GM12878 (cell line): ENCODE data around the gene ZFPM1. TPM values are rescaled to one million over a fixed set of nuclear protein-coding genes. Genes with fewer than 3 reads are reported as not detected.

Source experiments
- ATAC-seq: fragments of 200-7000 bp; cut with Tn5 transposase; 3 replicates; pipeline ENCODE4 v1.9.1; 2020; ENCODE audit warnings: mild to moderate bottlenecking, moderate library complexity
- BruUV-seq: library from RNA; stranded (reverse); fragments of 400-500 nt; replicated peaks from 2 replicates; lab custom pipeline; 2021; lab: Mats Ljungman, UMichigan
- CTCF ChIA-PET: fragments of 300-600 bp; sonication (Branson Sonifier 250); formaldehyde crosslinking; extraction: SDS; loops from one replicate; lab custom pipeline; 2021; ENCODE audit warnings: inconsistent platforms; lab: Yijun Ruan, JAX
- POLR2A ChIA-PET: fragments of 350-600 bp; formaldehyde crosslinking; extraction: SDS; loops from one replicate; lab custom pipeline; 2021; ENCODE audit warnings: inconsistent platforms; lab: Charles Lee
- RAD21 ChIA-PET: fragments of 300-600 bp; sonication (Branson Sonifier 250); formaldehyde crosslinking; loops from one replicate; lab custom pipeline; 2023; ENCODE audit warnings: antibody characterized with exemption; ENCODE audit not compliant: unreplicated experiment; lab: Charles Lee
- SMC1A ChIA-PET: fragments of 300-600 bp; sonication (Branson Sonifier 250); formaldehyde crosslinking; loops from one replicate; lab custom pipeline; 2023; ENCODE audit not compliant: unreplicated experiment, uncharacterized antibody; lab: Charles Lee
- DNase-seq: peaks from one replicate; pipeline ENCODE4 v3.0.0-alpha.2; 2011; ENCODE audit warnings: low read depth, low spot score
- FAIRE-seq: peaks from 3 replicates; lab custom pipeline; 2011; peaks lifted over from hg19 to GRCh38; lab: Jason Lieb, UNC
- H2AFZ ChIP-seq: 2 replicates; pipeline ENCODE4 v1.6.0; 2011; ENCODE audit warnings: low read depth, low read length, control low read depth; ENCODE audit not compliant: control insufficient read depth
- H3K27ac ChIP-seq: 2 replicates; pipeline ENCODE4 v1.5.1; 2011; ENCODE audit warnings: control low read depth; ENCODE audit not compliant: control insufficient read depth, insufficient read depth
- H3K27me3 ChIP-seq, 2 experiments: replicated peaks in 1 of 2; 2 replicates each; pipeline versions ENCODE4 v1.6.0 to v1.6.1; 2011; ENCODE audit warnings: low read length in 1 of 2; ENCODE audit not compliant: control insufficient read depth in 2 of 2, insufficient read depth in 2 of 2
- H3K36me3 ChIP-seq, 2 experiments: 2 replicates each; pipeline ENCODE4 v1.5.1; 2011; ENCODE audit warnings: low read length in 1 of 2; ENCODE audit not compliant: control insufficient read depth in 2 of 2, insufficient read depth in 2 of 2
- H3K4me1 ChIP-seq: 2 replicates; pipeline ENCODE4 v1.6.1; 2011; ENCODE audit warnings: mild to moderate bottlenecking, low read length, moderate library complexity, mixed read lengths; ENCODE audit not compliant: control insufficient read depth, insufficient read depth
- H3K4me2 ChIP-seq: 2 replicates; pipeline ENCODE4 v1.6.0; 2011; ENCODE audit warnings: control low read depth; ENCODE audit not compliant: control insufficient read depth, insufficient read depth
- H3K4me3 ChIP-seq: fragments of 200-600 bp; sonication (generic); 2 replicates; pipeline ENCODE4 v1.5.1; 2016
- H3K79me2 ChIP-seq: 2 replicates; pipeline ENCODE4 v1.6.0; 2011; ENCODE audit warnings: low read length; ENCODE audit not compliant: control insufficient read depth, insufficient read depth
- H3K9ac ChIP-seq: 2 replicates; pipeline ENCODE4 v1.8.0; 2011; ENCODE audit warnings: low read length, control low read depth, mixed read lengths; ENCODE audit not compliant: control insufficient read depth, insufficient read depth
- H3K9me3 ChIP-seq: replicated peaks from 3 replicates; pipeline ENCODE4 v1.5.1; 2011; ENCODE audit warnings: mild to moderate bottlenecking, low read length; ENCODE audit not compliant: control insufficient read depth, insufficient read depth
- H4K20me1 ChIP-seq: 2 replicates; pipeline ENCODE4 v1.6.0; 2011; ENCODE audit not compliant: control insufficient read depth, insufficient read depth
- ESRRA ChIP-seq: IDR thresholded peaks from 2 replicates; pipeline ENCODE4 v1.6.1; 2012; ENCODE audit warnings: mild to moderate bottlenecking, low read length, improper control_type of control experiment
- ETV6 ChIP-seq, 2 experiments: fragments of 450-650 bp in 1 of 2; IDR thresholded peaks in 1 of 2; conservative IDR thresholded peaks in 1 of 2; 2 replicates each; pipeline ENCODE4 v1.6.1; 2014; ENCODE audit warnings: antibody characterized with exemption in 1 of 2, borderline replicate concordance in 1 of 2, low read depth in 1 of 2, mild to moderate bottlenecking in 1 of 2, moderate library complexity in 1 of 2
- HDAC2 ChIP-seq: fragments of 200-600 bp; sonication (generic); IDR thresholded peaks from 2 replicates; pipeline ENCODE4 v1.6.1; 2017
- POU2F2 ChIP-seq: IDR thresholded peaks from 3 replicates; pipeline ENCODE4 v1.6.1; 2011; ENCODE audit warnings: low read depth, mild to moderate bottlenecking, low read length, borderline replicate concordance
- WGBS: methylation state at CpG from one replicate; pipeline ENCODE4 v1.1.6; 2016; ENCODE audit warnings: low lambda C conversion rate; ENCODE audit not compliant: insufficient replicate concordance, insufficient coverage; ENCODE audit errors: missing lambda C conversion rate; 5-methylcytosine and 5-hydroxymethylcytosine counted together
- in situ Hi-C: fragments of 300-500 bp; cut with MboI; formaldehyde crosslinking; loops from 9 replicates; pipeline ENCODE4 v1.14.3; 2018; ENCODE audit warnings: mixed read lengths
- intact Hi-C: fragments of 100-400 bp; cut with micrococcal nuclease; formaldehyde crosslinking; loops from one replicate; pipeline ENCODE4 v1.14.2; 2022; ENCODE audit not compliant: unreplicated experiment
- polyA plus RNA-seq, 11 experiments: library from polyadenylated mRNA; depleted of rRNA in 4 of 11; unstranded in 6 of 11; stranded (reverse) in 5 of 11; fragments of >200 nt; fragmentation: Nextera tagmentation in 4 of 11; fragmentation: Illumina TruSeq in 1 of 11; extraction: Ambion mirVana in 4 of 11; extraction: Trizol in 1 of 11; gene quantifications; 1 replicate in 1 of 11; 2 replicates in 10 of 11; pipeline versions ENCODE4 v1.2.1 to v1.2.3, GENCODE V29; 2011 to 2016; ENCODE audit warnings: inconsistent platforms in 2 of 11, missing spikeins in 2 of 11, low read depth in 1 of 11
- total RNA-seq, 4 experiments: library from RNA; depleted of rRNA in 3 of 4; stranded (reverse); fragments of >200 nt in 3 of 4; fragmentation: Illumina TruSeq in 1 of 4; extraction: Trizol in 1 of 4; gene quantifications; 2 replicates each; pipeline versions ENCODE4 v1.2.1 to v1.2.3, GENCODE V29; 2013 to 2021

Gene ZFPM1
- total and polyA plus RNA-seq, 10 of the 15 experiments (the other 5 are each of a cell fraction or from before 2014, with no cell fraction given), result 0.02 to 5.1 (median 0.30) TPM

DNA sequence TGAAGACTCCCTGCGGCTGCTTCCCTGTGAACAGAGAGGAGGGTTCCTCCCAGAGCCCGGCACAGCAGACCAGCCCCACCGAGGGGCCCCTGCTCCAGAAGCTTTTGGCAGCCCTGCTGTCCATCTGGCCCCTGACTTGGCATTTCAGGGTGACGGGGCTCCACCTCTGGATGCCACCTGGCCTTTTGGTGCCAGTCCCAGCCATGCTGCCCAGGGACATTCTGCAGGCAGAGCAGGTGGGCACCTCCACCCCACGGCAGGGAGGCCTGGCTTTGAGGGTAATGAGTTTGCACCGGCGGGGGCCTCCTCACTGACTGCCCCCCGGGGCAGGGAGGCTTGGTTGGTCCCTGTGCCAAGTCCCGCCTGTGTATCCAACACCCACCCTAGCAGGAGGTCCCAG is 20.3 kb upstream of the ZFPM1 start:
- FAIRE-seq (no peak), DNase-seq (no peak), ATAC-seq (no peak)
- Histone ChIP-seq H3K79me2 (no peaks in the 10 kb centered on the region), H2AFZ (no peak overlapping the region), H4K20me1 (no peaks in the 10 kb centered on the region), H3K9me3 (no peaks in the 10 kb centered on the region), H3K9ac (no peak overlapping the region), H3K27me3 (no peaks in the 10 kb centered on the region), H3K4me3 (no peak overlapping the region), H3K36me3 (no peaks in the 10 kb centered on the region), H3K4me2 (no peak overlapping the region), H3K4me1 (no peaks in the 10 kb centered on the region), H3K27ac (no peak overlapping the region)
- BruUV-seq, result no TSS peak
- intact Hi-C loops, result loop anchor here (10.0 kb wide), 1 partner anchor 658 kb away; no protein-coding TSS in a partner anchor
- ChIA-PET RAD21 (no interaction called here), CTCF (no interaction called here), POLR2A (interaction anchor here (0.5 kb wide), 1 partner anchor 137 kb away, joined by 3 read pairs; the partner anchor contains the start of gene ZC3H18), SMC1A (no interaction called here)
- in situ Hi-C loops, result loop anchor here (25.0 kb wide), 1 partner anchor 470 kb away; the partner anchor contains the start of gene BANP
- TF ChIP-seq ESRRA (no peak), HDAC2 (no peak), POU2F2 (no peak)
- WGBS, result 60% methylated on average over 9 of the region's 9 CpGs

GRCh38 chr16:88433632-88434352 is 19.3 kb upstream of the ZFPM1 start:
- in situ Hi-C loops (loop anchor here (25.0 kb wide), 1 partner anchor 471 kb away; the partner anchor contains the start of gene BANP), intact Hi-C loops (loop anchor here (10.0 kb wide), 1 partner anchor 659 kb away; no protein-coding TSS in a partner anchor)
- ChIA-PET POLR2A (no interaction called here), SMC1A (no interaction called here), RAD21 (no interaction called here), CTCF (no interaction called here)
- Histone ChIP-seq H3K4me2 (no peak overlapping the region), H3K27ac (no peak overlapping the region), H3K9me3 (no peaks in the 10 kb centered on the region), H3K27me3 (no peaks in the 10 kb centered on the region), H3K36me3 (no peaks in the 10 kb centered on the region), H3K9ac (no peak overlapping the region), H3K4me1 (no peaks in the 10 kb centered on the region), H3K4me3 (no peak overlapping the region), H2AFZ (no peak overlapping the region), H3K79me2 (no peaks in the 10 kb centered on the region), H4K20me1 (no peaks in the 10 kb centered on the region)
- DNase-seq, result no peak
- 26% methylated on average over 23 of the region's 25 CpGs for WGBS
- FAIRE-seq, result no peak
- ATAC-seq, result no peak
- no peak for TF ChIP-seq ETV6 (conservative IDR thresholded peaks at IDR 0.05 in 1 of 2, IDR thresholded peaks at IDR 0.05 in 1 of 2; ENCODE audit: borderline replicate concordance in 1 of 2, low read depth in 1 of 2)
- BruUV-seq, result no TSS peak
